H54 (cell line): ENCODE results near the gene CTCF.

ENCODE experiments used
- DNase-seq: peaks from one replicate; pipeline ENCODE4 v3.0.0; 2011; ENCODE audit warnings: low spot score, mixed read lengths; ENCODE audit not compliant: insufficient read length
- FAIRE-seq: peaks from 3 replicates; lab custom pipeline; 2011; peaks lifted over from hg19 to GRCh38; lab: Jason Lieb, UNC
- POLR2A ChIP-seq: IDR thresholded peaks from 2 replicates; pipeline ENCODE4 v1.6.1; 2011; ENCODE audit warnings: low read depth, mild to moderate bottlenecking, low read length

CTCF gene

DNA sequence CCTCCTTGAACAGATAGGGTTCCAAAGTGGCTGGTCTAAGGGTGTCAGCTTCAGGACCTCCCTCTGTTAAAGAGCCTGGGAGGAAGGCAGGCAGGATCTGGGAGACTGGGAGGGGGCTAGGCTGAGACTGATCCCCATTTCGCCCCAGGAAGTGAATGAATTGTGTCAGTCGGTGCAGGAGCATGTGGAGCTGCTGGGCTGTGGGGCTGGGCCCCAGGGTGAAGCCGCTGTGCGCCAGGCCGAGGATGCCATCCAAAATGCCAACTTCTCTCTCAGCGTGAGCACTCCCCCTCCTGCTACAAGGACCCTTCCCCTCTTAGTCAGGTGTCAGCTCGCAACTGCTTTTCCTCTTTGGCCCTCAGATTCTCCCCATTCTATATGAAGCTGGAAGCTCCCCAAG, 88.7 kb downstream of the CTCF start:
- FAIRE-seq (no peak), DNase-seq (no peak)
- no peak for TF ChIP-seq POLR2A

DNA sequence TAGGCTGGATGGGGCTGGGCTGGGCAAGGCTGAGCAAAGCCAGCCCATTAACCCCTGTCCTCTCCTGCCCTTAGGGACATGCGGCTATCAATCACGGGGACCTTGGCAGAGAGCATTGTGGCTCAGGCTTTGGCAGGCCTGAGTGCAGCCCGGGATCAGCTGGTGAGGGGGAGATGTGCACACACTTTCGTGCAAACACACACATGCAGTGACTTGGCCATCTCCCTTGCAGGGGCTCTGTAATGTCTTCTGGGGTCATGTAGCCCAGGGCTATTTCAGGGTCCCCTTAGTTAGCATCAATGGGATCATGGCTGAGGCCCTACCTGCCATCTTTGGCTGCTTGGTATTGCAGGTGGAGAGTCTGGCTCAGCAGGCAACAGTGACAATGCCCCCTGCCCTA, 89.5 kb downstream of the CTCF start:
- DNase-seq (no peak), FAIRE-seq (no peak)
- TF ChIP-seq POLR2A = no peak

DNA sequence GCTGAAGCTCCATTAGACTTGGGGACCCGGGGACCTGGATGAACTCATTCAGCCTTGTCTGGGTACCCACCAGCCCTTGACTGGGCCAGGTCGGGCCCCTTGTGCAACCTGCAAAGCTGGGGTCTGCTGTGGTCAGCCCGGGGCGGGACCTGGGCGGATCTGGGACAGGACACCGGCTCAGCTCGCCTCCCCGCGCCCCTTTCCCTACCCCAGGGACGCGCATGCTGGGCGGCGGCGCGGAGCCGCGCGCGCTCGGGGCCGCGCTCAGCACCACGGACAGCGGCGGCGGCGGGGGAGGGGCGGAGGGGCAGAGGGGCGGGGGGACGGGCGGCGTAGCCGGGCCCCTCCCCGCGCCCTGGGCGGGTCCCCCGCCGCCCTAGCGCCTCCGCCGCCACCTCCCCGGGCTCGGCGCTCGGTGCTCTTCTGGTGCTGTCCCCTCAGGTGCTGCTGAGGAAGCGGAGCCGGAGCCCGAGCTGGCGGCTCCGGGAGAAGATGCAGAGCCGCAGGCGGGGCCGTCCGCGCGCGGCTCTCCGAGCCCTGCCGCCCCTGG, 90.3 kb downstream of the CTCF start:
- no peak for DNase-seq
- FAIRE-seq = no peak
- no peak for TF ChIP-seq POLR2A

DNA sequence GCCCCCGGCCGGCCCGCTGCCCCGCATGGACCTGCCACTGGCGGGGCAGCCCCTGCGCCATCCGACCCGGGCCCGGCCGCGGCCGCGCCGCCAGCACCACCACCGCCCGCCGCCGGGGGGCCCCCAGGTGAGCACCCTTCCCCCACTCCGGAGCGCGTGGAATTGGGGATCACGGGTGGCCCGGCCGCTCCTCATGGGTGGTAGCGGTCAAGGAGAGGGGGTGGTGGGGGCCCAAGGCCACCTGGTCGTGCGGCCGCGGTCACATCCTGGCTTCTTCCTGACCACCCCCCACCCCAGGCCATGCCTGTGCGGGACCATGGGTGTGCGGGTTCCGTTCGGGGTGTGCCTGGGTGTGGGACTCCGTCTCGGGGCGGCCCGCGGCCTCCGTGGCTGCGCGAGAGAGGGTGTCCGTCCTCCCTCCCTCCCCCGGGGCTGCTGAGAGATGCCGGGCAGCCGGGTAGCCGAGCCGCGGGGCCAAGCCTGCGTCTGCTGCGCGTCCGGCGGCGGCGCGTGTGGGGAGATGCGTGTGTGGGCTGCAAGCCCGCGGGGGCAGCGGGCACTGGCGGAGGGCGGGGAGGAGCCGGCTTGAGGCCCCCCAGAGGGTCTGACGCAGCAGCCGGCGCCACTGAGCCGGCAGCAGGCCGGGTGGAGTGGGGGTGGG, 90.9 kb downstream of the CTCF start:
- FAIRE-seq (no peak), DNase-seq (no peak)
- peak; percentile 27; the same call in 1 of the 2 replicates for TF ChIP-seq POLR2A

DNA sequence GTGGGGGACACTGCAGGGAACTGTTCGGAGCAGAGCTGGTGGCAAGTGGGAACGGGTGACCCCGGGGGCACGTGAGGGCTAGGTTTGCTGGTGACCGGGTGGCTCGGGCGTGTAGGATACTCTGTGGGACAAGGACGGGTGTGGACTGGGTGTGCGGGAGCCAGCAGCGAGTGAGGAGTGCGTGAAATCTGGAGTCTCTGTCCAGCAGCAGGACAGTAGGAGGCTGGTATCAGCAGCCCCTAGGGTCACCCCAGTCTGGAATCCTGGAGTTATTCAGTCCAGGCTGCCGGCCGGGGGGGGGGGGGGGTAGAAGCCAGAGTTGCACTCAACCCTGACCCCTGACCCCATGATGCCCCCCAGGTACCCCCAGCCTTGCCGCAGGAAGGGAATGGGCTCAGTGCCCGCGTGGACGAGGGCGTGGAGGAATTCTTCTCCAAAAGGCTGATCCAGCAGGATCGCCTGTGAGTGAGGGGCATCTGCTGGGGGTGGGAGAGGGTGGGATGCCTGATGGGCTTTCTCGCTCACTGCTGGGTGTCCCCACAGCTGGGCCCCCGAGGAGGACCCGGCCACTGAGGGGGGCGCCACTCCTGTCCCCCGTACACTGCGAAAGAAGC, 91.6 kb downstream of the CTCF start:
- DNase-seq (no peak), FAIRE-seq (no peak)
- no peak for TF ChIP-seq POLR2A

DNA sequence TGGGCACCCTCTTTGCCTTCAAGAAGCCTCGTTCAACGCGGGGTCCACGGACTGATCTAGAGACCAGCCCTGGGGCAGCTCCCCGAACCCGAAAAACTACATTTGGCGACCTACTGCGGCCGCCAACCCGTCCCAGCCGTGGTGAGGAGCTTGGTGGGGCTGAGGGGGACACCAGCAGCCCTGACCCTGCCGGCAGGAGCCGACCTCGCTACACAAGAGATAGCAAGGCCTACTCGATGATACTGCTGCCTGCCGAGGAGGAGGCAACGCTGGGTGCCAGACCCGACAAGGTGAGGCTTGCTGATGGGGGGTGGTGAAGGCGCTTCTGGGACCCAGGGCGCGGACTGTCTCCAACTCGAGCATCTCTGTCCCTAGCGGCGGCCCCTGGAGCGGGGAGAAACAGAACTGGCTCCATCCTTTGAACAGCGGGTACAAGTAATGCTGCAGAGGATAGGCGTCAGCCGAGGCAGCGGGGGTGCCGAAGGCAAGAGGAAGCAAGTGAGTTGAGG, 92.1 kb downstream of the CTCF start:
- FAIRE-seq (no peak), DNase-seq (no peak)
- no peak for TF ChIP-seq POLR2A

DNA sequence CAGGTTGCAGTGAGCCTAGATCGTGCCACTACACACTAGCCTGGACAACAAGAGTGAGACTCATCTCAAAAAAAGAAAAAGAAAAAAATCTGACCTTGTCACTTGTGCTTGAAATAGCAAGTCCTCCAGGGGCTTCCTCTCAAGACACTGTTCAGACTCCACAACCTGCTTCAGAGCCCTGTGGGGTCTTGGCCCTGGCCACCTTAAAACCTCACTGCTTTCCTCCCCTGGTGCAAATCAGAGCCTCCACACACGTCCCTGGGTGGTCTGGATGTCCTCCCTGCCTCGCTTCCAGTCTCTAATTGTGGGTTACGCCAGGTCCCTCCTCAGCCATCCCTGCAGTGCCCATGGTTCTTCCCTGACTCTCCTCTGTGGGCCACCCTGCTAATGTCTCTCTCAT, 93.0 kb downstream of the CTCF start:
- no peak for TF ChIP-seq POLR2A
- DNase-seq (no peak), FAIRE-seq (no peak)

DNA sequence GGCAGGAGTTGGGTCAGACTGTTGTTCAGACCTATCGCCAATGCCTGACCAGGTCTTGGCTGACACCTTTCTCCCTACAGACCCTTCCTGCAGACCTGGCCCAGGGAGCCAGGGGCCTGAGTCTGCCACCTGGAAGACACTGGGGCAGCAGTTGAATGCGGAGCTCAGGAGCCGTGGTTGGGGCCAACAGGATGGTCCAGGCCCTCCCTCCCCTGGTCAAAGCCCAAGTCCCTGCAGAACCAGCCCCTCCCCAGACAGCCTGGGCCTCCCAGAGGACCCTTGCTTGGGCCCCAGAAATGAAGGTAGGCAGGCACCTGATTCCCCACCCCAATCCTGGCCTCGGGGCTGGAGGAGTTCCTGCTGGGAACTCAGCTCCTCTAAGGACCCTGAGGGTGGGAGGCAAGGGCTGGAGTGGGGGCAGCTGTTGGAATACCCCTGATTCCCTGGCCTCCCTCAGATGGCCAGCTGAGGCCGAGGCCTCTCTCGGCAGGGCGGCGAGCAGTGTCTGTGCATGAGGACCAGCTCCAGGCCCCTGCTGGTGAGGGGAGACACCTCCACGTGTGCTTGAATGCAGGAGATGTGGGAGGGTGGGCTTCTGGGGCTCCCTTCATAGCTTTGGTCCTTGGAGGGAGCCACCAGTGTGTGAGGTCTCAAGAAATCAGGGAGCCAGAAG, 94.2 kb downstream of the CTCF start:
- no peak for FAIRE-seq
- TF ChIP-seq POLR2A = no peak
- no peak for DNase-seq

DNA sequence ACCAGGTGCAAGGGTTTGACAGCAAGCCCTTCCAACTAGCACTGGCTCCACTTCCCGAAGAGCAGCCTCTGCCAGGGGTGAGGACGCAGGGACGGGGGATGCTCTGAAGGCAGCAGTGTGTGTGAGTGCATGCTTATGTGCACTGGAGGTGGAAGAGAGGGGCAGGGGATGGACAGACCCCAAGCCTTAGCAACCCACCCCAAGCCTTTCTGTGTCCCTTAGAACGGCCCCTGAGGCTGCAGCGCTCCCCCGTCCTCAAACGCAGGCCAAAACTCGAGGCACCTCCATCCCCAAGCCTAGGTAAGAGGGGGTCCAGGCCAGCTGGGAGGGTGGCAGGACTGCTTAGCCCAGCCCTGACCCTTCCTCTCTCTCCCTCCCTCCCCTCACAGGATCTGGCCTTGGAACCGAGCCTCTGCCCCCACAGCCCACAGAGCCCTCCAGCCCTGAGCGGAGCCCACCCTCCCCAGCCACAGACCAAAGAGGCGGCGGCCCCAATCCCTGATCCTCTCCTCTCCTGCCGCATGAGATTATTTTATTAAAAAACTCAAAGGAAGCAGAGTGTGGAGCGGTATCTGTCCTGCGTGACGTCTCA, 94.8 kb downstream of the CTCF start:
- FAIRE-seq = no peak
- TF ChIP-seq POLR2A = no peak

DNA sequence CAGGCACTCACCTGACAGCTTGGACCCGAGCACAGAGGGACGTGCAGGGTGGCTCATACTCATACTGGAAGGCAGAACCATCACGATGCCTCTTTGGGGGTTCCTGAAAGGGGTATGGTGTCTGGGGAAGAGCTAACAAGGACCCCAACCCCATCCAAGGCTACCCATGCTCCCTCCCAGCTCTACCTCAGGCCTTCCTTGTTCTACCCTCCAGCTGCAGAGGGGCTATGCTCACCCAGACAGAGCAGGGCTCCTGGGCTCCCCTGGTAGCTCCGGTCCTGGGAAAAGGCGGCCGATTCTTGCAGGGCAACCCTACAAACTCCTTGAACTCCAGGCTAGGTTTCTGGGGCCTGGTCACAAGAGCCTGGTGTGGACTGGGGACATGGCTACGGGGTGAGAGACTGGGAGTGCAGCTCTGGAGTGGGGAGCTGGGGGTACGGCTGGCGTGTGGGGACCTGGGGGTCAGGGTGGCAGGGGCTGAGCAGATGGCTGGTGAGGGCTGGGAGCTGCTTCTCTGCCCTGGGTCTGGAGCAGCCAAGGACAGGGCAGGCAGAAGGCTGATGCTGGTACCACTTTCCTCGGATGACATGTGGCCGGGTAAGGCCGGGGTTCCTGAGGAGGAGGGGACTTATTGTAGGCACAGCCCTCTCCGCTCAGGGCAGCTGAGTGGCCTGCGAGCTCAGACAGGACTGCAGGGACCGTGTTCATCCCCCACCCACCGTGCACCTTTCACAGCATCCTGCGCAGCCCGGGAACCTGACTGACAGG, 95.6 kb downstream of the CTCF start:
- FAIRE-seq = no peak
- no peak for DNase-seq
- TF ChIP-seq POLR2A = no peak

More for the DNA sequence above, 94.8 kb downstream of the CTCF start:
- no peak for DNase-seq

DNA sequence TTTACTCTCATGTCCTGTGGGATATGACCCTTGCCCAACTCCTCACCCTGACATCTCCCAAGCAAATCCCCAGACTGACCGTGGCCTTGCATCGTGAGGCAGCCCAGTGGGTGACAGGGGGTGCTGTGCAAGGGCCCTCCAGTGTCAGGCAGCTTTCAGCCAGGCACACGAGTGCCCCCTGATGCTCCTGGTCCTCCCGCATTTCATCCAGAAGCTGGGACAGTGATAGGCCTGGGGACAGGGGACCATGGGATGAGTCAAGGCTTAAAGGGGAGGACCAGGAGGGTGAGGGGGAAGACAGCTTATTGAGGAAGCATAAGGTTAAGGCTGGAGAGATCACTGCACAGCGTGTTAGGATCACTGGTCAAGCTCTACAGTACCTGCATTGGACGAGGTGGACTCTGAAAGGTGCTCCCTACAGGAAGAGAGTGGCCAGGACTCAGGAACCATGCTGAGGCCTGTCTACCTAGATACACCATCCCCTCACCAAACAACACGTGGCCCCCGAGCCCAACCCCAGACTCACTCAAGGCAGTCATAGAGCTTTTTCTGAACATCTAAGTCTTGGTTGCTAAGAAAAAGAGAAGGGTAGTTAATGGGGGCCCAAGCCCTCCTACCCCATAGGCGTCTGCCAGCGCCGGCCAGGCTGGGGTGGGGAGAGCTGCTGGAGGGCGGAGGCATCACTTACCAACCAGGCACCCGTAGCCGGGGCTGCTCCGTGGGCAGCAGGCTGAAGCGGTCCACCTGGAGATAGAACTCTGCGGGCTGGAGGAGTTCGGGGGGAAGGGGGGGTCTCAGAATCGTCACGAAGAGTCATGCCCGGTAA, 96.7 kb downstream of the CTCF start:
- DNase-seq = no peak

More for the DNA sequence above, 96.7 kb downstream of the CTCF start:
- no peak for TF ChIP-seq POLR2A
- no peak for FAIRE-seq
